ENCODE data around the gene TMEM94. TPM values are rescaled to one million over a fixed set of nuclear protein-coding genes. Genes with fewer than 3 reads are reported as not detected.
"Not testable (repeated sequence)": the region's sequence is repeated elsewhere in the genome, so short reads cannot be mapped to it uniquely, and the experiment has no call there.

The TMEM94 gene
- total RNA-seq, 1 donor from 2014 or later = 112 TPM

GRCh38 chr17:75516619-75517296 is 60.3 kb downstream of the TMEM94 start:
- no peak for DNase-seq (ENCODE audit: extremely low spot score, unreplicated experiment)
- TF ChIP-seq, protein P1, sequence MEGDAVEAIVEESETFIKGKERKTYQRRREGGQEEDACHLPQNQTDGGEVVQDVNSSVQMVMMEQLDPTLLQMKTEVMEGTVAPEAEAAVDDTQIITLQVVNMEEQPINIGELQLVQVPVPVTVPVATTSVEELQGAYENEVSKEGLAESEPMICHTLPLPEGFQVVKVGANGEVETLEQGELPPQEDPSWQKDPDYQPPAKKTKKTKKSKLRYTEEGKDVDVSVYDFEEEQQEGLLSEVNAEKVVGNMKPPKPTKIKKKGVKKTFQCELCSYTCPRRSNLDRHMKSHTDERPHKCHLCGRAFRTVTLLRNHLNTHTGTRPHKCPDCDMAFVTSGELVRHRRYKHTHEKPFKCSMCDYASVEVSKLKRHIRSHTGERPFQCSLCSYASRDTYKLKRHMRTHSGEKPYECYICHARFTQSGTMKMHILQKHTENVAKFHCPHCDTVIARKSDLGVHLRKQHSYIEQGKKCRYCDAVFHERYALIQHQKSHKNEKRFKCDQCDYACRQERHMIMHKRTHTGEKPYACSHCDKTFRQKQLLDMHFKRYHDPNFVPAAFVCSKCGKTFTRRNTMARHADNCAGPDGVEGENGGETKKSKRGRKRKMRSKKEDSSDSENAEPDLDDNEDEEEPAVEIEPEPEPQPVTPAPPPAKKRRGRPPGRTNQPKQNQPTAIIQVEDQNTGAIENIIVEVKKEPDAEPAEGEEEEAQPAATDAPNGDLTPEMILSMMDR (conservative IDR thresholded peaks at IDR 0.05) = no peak
- H3K4me3 Mint-ChIP-seq = peak overlapping the region; percentile 91
- peak overlapping the region; percentile 34 for H3K27ac Mint-ChIP-seq
- no peaks in the 10 kb centered on the region for H3K9me3 Mint-ChIP-seq
- peaks cover 23% of the 10 kb centered on the region for H3K4me1 Mint-ChIP-seq (ENCODE audit: unreplicated experiment)
- no peaks in the 10 kb centered on the region for H3K27me3 Mint-ChIP-seq
- H3K36me3 Mint-ChIP-seq = peaks cover 4% of the 10 kb centered on the region

DNA sequence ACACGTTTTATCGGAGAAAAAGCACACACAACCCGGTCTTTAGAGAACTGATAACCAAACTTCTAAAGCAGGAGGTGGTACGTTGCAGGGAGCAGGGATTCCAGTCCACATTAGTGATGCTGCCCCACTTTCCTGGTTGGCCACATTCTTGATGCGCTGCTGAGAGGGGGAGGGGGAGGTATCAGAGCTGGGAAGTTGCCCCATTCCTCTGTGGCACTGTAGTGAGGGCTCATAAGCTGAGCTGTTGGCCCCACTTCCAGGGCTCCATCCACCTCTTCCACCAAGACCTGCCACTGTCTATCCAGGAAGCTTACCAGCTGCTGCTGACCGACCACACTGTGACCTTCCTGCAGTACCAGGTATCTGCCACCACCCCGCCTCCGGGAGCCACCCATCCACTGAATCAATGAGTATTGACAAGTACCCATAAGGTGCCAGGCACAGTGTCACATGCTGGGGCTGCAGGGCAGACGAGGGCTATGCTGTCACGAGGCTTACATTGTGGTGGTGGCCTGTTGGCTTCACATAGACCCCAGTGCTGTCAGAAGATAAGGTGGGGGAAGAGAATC is 60.9 kb downstream of the TMEM94 start:
- Mint-ChIP-seq H3K27me3 (no peaks in the 10 kb centered on the region), H3K4me1 (ENCODE audit: unreplicated experiment) (peaks cover 23% of the 10 kb centered on the region), H3K36me3 (peaks cover 6% of the 10 kb centered on the region), H3K4me3 (peak overlapping the region; percentile 91), H3K27ac (peak overlapping the region; percentile 34), H3K9me3 (no peaks in the 10 kb centered on the region)
- TF ChIP-seq, protein P1 (conservative IDR thresholded peaks at IDR 0.05) = peak; percentile 26
- no peak for DNase-seq (ENCODE audit: extremely low spot score, unreplicated experiment)

DNA sequence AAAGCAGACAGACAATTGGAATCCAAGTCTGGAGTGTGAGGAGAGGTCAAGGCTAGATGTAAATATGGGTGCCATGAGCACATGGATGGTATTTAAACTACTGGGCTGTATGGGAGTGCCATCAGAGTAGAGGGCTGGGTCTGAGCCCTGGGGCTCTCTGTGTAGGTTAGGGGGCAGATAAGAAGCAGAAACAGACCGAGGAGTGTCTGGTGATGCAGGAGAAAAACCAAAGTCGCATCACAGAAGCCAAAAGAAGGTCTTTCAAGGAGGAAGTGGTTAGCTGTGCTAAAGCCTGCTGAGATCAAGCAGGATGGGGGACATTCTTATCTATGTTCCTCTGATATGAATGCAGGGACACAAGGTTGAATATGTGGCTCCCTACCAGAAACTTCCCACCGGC is 61.8 kb downstream of the TMEM94 start:
- TF ChIP-seq, protein P1 (conservative IDR thresholded peaks at IDR 0.05) = no peak
- DNase-seq (ENCODE audit: extremely low spot score, unreplicated experiment) = no peak
- Mint-ChIP-seq H3K27me3 (no peaks in the 10 kb centered on the region), H3K9me3 (no peaks in the 10 kb centered on the region), H3K36me3 (peaks cover 8% of the 10 kb centered on the region), H3K4me1 (ENCODE audit: unreplicated experiment) (peaks cover 23% of the 10 kb centered on the region), H3K4me3 (peak overlapping the region; percentile 91), H3K27ac (no peak overlapping the region)

- no peak for DNase-seq (ENCODE audit: extremely low spot score, unreplicated experiment)
- no peak overlapping the region for H3K4me3 Mint-ChIP-seq
- H3K27me3 Mint-ChIP-seq = no peaks in the 10 kb centered on the region
These were observed 62.6 kb downstream of the TMEM94 start for GRCh38 chr17:75518983-75519537.

DNA sequence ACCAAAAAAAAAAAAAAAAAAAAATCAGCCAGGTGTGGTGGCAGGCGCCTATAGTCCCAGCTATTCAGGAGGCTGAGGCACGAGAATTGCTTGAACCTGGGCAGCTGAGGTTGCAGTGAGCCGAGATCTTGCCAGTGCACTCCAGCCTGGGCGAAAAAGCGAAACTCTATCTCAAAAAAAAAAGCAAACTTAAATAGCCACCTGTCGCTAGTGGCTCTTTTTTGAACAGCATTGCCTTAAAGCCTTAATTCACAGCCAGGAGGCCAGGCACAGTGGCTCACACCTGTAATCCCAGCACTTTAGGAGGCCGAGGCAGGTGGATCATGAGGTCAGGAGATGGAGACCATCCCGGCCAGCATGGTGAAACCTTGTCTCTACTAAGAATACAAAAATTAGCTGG is 64.0 kb downstream of the TMEM94 start:
- H3K4me3 Mint-ChIP-seq; H3K9me3 Mint-ChIP-seq; H3K27me3 Mint-ChIP-seq; DNase-seq (ENCODE audit: extremely low spot score, unreplicated experiment); H3K27ac Mint-ChIP-seq; H3K36me3 Mint-ChIP-seq: not testable (repeated sequence)
- peaks cover 17% of the 10 kb centered on the region for H3K4me1 Mint-ChIP-seq (ENCODE audit: unreplicated experiment)

More at GRCh38 chr17:75518983-75519537, 62.6 kb downstream of the TMEM94 start:
- H3K9me3 Mint-ChIP-seq = no peaks in the 10 kb centered on the region
- H3K27ac Mint-ChIP-seq = no peak overlapping the region
- peaks cover 8% of the 10 kb centered on the region for H3K36me3 Mint-ChIP-seq
- TF ChIP-seq, protein P1 (conservative IDR thresholded peaks at IDR 0.05) = no peak
- peaks cover 17% of the 10 kb centered on the region for H3K4me1 Mint-ChIP-seq (ENCODE audit: unreplicated experiment)

DNA sequence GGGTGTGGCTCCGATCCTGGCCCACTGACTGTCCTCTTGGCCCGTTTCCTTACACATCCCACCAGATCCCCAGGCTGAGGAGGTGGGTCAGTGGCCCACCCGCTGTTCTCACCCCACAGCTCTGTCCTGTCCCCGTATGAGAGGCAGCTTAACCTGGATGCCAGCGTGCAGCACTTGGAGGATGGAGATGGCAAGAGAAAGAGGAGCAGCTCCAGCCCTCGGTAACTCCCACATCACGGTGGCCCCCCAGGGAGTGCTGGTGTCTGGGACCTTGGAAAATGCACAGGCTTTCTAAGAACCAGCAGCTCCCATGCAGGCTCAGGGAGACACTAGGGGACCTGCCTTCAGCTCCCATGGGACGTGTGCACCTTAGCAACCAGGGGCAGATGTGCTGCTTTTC is 64.9 kb downstream of the TMEM94 start:
- Mint-ChIP-seq H3K4me3 (no peak overlapping the region), H3K27ac (no peak overlapping the region), H3K9me3 (no peaks in the 10 kb centered on the region), H3K36me3 (peaks cover 8% of the 10 kb centered on the region), H3K27me3 (peaks cover 2% of the 10 kb centered on the region), H3K4me1 (ENCODE audit: unreplicated experiment) (peaks cover 18% of the 10 kb centered on the region)
- no peak for DNase-seq (ENCODE audit: extremely low spot score, unreplicated experiment)
- TF ChIP-seq, protein P1 (conservative IDR thresholded peaks at IDR 0.05) = no peak
